SHP77 (cell line): ENCODE results near the gene ALKBH2.

ENCODE experiments used
- DNase-seq, 2 experiments: peaks; one replicate each; lab custom pipeline; 2025; lab: John Stamatoyannopoulos, UW

ALKBH2 gene

DNA sequence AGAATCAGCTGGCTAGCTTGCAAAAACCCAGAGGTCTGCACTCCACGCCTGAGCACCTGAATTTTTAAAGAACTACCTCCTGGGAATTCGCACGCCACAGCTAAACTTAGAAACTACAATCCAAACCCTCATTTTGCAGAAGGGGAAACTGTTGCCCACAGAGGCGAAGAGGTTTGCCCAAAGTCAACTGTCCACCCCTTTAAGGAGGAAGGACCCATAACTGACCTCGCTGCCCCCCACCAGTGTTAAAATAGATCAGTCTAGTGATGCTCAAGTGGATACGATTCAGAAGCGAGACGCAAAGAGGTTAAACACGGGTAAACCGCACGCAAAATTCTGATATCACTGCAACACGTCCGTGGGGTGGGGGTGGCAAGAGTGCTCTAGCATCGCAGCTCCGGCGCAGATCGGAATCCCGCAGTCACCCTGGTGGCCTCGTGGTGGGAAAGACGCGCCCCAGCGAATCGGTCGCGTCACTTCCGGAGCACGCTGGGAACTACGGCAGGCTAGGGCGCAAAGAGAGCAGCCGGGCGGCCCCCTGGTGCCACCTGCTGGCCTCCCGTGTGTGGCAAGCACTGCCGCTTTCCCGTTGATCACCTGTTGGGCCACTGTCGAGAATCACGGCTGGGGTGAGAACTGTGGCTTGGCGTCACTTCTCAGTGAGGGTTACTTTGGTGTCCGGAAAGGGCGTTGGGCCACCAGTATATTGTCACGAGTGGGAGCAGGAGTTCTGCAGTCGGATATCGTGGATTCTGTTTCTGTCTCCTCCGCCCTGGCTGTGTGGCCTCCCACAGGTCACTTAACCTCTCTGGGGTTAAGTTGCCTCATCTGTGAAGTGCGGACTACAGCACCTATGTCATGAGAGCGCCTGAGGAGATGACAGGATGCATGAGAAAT lies at the start of gene ALKBH2:
ALKBH2 (minus strand) TSS at position 451 of the 897 bp plus-strand sequence. CDS start 686 bp downstream, outside the sequence.
- peak; percentile 89 to 92 for DNase-seq

DNA sequence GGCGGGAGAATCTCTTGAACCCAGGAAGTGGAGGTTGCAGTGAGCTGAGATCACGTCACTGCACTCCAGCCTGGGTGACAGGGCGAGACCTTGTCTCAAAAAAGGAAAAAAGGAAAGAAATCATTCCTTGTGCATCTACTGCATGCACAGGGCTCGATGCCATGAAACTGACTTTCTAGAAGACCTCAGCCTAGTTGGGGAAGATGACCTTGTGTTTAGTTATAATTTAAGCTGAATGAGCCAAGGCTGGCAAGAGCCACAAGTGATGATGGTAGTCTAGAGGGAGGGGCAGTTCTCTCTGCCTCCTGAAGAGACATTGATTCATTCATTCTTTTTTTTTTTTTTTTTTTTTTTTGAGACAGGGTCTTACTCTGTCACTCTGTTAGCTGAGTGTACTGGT lies 47.3 kb upstream of the ALKBH2 start:
- DNase-seq: no peak

DNA sequence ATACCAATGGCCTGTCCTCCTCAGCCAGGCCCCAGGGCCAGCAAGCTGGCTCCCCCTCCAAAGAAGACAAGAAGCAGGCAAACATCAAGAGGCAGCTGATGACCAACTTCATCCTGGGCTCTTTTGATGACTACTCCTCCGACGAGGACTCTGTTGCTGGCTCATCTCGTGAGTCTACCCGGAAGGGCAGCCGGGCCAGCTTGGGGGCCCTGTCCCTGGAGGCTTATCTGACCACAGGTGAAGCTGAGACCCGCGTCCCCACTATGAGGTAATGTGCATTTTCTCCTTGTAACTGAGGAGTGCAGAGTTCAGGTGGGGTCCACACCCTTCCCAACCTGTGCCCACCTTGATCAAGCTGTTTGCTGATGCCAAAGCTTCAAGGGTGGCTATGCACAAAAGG lies 46.5 kb upstream of the ALKBH2 start:
- no peak for DNase-seq

DNA sequence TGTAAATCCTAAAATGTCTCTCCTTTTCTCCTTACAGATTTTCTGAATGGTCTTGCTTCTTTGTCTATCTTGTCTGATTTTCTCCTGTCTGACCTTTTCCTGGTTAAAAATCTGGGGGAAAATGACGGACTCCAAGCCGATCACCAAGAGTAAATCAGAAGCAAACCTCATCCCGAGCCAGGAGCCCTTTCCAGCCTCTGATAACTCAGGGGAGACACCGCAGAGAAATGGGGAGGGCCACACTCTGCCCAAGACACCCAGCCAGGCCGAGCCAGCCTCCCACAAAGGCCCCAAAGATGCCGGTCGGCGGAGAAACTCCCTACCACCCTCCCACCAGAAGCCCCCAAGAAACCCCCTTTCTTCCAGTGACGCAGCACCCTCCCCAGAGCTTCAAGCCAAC lies 46.1 kb upstream of the ALKBH2 start:
- no peak for DNase-seq

DNA sequence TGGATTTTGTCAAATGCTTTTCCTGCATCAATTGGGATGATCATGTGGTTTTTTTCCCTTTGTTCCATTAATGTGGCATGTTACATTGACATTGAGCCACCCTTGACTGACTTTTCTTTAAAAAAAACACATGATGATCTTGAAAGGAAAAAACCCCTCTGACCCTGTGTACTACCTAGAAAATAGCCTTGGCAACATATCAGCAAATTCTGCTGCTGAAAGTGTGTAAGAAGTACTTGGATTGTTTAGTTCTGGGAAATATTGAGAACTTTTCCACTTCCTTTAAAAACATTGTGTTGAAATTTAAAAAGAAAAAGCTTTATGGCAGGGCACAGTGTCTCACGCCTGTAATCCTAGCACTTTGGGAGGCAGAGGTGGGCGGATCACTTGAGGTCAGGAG lies 43.8 kb upstream of the ALKBH2 start:
- DNase-seq: no peak

DNA sequence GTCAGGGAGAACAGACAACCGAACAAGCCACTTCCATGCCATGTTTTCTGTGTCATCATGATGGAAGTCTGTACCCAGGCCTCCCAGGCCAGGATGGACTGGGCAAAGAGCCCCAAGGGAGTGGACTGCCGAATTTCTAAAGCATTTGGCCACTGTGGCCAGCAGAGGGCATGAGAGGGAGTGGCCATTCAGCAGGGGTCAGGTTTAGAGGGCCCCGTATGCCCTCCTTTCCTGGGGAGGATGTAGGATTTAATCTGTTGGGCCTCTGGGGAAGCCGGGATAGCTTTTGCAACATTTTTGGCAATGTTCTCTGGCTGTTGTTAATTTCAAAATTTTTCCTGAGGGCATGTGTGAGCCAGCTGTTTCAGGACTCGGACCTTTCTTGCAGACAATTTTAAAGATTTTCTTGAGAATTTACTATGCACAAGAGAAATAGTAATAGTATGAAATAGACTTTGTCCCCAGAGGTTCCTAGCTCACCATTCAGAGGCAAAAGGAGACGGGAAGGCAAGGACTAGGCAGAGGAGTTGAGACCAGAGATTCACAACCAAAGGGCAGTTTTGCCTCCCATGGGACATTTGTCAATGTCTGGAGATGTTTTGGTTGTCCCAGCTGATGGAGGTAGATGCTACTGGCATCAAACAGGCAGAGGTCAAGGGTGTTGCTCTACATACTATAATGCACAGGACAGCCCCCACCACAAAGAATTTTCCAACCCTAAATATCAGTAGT lies 41.1 kb upstream of the ALKBH2 start:
- DNase-seq: no peak

DNA sequence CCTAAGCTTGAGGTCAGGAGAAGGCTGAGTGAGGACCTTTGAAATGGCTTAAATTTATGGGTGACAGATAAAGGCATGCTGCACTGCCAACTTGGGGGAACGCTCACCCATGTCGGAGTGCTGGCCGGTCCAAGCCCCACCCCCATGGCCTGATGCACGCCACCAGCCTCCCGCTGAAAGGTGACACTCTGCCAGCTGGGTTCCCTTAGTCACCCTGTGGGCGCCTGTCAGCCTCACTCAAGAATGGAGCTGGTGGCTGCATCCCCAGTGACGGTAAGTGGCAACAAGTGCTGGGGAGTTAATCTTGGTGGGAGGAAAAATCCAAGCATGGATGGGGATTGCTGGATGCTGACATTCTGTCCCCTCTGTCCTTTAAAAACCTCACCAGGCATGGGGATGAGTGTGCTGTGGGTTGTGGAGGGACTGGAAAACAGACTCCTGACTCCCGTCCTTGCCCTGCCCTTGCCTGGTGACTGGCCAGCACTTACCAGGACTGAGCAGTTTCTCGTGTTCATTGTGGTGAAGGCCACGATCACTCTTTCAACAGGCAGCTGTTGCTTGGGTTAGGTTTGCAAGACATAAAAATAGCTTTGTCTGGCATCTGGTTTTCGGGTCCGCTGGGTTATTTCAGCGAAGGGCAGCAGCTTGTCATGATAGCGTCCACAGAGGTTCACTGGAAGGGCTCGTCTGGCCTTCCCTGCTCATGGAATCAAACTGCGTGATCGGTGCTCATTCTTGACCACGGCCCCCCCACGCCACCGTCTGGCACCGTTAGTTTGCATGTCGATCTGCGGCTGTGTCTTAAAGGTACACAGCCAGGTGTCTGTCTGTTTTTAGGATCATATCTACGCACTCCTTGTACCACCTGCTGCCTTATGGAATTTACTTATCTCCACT lies 38.1 kb upstream of the ALKBH2 start:
- peak; percentile 44 to 59 for DNase-seq

DNA sequence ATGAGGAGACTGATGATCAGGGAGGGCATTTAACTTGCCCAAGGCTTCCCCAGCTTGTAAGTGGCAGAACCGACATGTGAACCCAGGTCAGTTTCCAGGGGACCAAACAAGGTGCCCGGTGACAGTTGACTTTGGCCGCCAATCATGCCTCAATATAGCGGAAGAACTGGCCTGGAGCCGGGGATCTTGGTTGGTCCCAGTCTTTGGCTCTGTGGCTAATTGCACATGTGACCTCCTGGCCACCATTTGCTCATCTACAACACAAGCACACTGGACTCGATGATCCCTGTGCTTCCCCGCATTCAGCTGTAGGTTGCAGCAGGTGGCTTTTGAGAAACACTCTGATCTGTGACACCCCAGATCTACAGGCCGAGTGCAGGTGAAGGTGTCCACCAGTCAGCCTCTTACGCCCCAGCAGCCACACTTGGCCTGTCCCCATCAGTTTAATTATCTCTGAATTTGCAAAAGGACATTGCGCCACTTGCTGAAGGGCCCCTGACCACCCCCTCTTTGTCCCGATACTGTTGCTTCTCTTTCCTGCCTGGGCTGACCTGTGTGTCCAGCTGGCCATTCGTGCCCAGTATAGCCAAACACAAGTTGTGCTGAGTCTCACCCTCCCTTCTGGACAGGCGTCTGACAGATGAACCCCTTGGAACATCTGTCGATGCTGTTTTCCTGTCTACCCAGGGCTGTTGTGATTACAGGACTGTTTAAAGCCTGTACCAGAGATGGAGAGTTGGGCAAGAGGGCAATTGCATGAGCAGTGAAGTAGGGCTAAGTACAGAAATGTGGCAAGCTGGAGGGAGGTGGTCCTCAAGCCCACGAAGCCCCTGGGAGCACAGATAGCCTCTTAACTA lies 37.3 kb upstream of the ALKBH2 start:
- DNase-seq: no peak

DNA sequence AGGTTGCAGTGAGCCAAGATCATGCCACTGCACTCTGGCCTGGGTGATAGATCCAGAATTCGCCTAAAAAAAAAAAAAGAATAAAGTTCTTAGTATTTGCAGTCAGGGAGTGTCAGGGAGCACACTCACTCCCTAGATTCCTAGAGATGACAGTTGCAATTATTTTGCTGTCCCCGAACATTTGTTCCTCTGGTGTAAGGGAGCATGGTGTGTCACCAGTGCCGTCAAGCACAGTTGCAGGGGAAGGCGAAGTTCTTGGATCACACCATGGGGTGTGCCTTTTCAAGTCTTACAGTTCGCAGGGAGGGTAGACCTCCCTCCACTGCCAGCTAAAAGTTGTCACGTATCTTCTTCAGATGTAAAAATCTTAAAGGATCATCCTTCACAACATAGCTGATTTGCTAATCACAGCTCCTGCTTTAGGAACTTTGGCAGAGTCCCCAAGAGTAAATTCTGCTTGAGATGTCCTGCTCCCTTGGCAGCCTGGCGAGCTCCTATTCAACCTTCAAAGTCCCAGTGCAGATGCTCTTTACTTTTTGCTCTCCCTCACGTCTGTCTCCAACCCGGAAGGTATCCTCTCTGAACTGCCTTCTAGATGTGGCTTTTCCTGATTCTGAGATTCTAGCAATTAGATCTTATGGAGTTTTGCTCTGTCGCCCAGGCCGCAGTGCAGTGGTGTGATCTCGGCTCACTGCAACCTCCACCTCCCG lies 34.4 kb upstream of the ALKBH2 start:
- no peak for DNase-seq

DNA sequence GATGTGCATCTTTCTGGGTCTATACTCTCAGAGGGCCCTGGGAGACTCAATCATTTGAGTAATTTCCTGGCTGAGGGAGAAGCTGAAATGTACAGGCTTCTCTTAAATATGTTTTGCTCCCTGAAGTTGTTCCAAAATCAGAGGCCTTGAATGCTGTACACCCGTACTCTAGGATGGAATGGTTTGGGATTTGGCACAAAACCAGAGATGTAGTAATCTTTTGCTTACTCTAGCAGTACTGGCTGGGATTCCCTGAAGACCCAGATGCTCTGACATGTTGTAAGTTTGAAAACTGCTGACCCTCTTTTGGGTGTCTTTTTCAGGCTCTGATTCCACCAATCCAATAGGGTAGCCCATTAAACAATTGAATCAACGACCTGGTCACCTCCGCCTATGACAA lies 33.5 kb upstream of the ALKBH2 start:
- no peak for DNase-seq

DNA sequence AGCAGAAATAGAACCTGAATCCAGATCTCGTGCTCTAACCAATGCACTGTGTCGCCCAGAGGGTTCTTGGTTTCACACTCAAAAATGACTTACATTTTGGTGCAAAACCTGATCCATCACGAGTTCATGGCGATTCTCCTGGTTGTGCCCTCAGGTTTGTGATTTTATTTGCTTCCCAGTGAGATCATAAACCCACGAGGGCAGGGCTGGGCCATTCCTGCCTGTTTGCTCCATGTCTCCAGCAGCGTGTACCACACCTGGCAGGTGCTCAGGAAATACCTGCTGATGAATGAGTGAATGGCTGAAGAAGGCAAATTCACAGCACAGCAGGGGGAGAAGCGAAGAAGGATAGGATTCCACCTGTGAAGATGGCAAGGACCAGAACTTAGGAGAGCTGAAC lies 32.5 kb upstream of the ALKBH2 start:
- no peak for DNase-seq

DNA sequence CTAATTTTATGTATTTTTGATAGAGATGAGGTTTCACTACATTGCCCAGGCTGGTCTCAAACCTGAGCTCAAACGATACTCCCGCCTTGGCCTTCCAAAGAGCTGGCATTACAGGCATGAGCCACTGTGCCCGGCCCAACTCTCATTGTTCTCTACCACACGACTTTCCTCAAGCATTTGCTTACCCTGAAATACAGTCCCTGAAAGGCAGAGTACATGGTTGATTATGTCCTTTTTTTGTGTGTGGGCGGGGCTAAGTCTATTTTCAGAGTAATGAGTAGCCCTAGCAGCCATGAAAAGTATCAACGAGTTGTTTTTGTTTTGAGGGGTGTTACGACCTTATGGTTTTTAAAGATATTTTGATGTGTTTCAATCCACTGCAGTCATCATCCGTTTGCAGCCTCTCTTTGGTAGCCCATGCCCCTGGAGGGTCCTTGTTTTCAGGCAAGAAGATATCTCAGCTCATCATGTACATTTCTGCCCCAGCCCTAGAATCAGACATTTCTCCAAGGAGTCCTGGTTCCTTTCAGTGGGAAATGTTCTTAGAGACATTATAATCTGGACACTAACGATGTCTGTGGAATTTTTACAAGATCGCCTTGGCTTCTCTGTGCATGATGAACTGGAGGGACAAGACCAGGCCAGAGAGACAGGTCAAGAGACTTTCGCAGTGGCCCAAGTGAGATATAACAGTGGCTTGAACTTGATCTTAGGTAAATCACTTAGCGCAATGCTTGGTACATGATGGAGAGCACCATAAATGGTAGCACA lies 31.8 kb upstream of the ALKBH2 start:
- DNase-seq: no peak

DNA sequence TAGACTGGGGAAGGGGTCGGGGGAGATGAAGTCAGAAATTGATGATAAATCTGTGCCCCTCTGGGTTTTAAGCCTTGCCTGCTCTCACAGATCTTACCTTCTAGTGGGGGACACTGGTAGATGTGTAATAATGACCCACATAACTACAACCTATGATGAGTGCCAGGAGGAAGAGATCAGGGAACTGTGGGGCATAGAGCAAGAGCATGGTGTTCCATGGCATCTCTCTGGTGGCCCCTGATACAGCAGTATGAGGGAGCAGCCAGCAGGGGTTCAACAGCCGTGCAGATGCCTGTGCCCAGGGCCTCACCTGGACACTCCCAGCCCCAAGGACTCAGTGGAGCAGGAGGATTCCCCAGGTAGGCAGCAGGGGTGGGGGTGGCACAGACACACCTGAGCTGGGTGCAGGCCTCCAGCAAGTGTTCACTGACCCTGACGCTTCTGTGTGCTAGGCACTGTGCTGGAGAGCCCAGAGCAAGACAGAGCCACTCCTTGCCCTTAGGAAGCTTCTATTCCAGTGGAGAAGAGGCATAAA lies 28.1 kb upstream of the ALKBH2 start:
- no peak for DNase-seq

DNA sequence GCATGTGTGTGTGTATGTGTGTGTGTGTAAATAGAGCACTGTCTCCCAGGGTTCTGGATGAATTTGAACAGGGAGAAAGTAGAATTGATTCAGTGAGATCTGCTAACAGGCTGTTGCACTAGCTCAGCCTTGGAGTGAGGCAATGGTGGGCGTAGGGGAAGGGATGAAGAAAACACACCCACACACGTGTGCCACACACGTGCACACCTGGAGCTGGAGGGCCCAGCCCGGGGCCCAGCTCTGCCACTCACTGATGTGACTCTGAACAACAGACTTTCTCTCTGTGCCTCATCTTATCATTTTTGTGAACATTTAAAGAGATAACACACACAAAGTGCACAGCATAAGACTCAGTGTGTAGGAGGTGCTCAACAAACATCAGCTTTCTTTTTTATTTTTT lies 27.3 kb upstream of the ALKBH2 start:
- no peak for DNase-seq

DNA sequence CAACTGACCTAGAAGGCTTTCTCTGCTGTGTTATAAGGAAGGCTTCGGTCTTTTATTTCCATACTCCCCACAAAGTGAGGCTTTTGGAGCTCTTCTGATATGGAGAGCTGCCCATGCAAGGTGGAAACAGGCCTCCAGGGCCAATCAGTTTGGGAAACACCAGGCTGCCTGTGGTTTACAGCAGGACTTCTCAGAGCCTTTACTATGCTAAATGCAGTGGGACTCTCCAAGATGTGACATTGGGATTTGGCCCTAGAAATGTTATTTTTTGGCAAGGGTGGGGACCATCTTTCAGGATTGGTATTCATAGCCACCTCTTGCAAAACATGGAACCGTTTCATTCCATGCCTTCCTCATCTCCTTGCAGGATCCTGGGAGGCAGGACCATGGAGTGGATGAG lies 26.8 kb upstream of the ALKBH2 start:
- DNase-seq: no peak

DNA sequence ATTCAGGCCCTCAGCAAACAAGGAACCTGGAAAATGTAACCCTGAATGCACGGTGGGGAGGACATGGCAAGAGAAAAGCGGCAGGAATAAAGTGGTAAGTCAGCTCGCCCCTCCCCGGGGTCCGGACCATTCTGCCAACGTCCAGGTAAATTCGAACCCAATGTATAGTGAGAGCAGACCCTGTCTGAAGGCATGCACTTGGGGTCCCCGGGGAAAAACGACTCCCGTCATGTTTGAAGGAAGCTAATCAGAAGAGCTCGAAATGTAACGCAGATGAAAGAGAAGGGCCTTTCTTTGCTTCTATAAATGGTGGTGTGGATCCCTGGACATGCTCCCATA lies 23.3 kb upstream of the ALKBH2 start:
- no peak for DNase-seq

DNA sequence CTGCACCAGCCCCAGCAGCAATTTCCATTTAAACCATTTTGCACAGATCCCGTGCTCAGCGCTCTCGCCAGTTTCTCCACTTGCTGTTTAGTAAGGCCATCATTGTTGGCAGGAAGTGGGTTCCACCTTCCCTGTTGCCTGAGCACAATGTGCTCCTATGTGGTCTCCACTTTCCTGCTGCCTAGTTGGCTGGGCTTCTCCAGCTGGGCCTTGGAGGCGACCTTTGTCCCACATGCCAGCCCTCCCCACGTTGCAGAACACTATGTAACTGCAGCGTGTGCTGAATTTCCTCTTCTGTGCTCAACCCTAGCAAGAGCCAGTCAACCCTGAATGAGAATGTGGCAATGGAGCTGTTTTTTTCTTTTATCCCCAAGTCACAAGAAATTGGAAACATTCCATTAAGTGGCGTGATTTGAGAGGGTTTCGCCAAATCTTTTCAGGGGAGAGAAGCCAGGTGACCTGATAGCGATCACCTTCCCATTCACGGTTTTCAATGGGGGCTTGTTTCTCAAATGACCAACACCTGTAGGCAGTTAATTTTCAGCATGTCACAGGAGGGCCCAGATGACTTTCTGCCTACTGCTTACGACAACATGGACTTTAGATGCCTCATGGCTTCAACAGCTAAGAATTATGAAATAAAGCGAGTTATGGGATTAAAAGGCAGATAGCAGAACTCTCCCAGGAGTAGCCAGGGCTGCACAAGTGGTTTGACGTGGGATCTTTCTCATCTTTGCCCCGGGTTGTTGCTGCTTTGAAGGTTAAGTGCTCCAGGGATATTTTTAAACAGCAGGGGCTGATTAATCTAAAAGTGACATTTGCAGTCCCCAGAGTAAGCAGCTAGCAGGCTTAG lies 22.7 kb upstream of the ALKBH2 start, which contains the start of gene ACACB:
ACACB (plus strand) TSS at position 830 of the 853 bp plus-strand sequence. CDS start 22,819 bp downstream, outside the sequence.
- no peak for DNase-seq

DNA sequence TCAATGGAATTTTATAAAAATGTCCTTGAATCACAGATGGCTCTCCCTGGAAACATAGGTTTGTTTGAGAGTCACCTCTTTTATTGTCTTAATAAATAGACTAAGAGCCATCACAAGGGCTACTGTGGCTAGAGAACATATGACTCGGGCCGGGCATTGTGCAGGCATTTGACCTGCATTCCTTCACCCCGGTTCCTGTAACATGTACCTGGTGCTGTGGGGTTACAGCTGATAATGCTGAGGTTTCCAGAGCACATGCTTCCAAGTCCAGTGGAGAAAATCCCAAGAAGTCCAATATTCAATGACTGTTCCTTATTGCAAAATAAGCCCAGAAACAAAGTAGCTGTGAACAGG lies 22.1 kb upstream of the ALKBH2 start:
- DNase-seq: no peak

DNA sequence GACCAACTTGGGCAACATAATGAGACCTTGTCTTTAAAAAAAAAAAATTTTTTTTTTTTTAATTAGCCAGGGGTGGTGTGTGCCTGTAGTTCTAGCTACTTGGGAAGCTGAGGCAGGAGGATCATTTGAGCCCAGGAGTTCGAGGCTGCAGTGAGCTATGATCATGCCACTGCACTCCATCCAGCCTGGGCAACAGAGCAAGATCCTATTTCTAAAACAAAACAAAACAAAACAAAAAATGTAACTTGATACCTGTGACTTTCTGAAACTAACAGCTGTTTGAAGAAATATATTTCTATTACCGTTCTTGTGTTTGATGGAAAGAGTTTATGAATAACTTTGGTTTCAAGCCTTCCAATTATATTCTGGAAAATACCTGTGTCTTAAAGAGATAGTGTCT lies 21.4 kb upstream of the ALKBH2 start:
- DNase-seq: no peak
